ENCODE measurements around the gene HSPB1. TPM values are rescaled to one million over a fixed set of nuclear protein-coding genes. Genes with fewer than 3 reads are reported as not detected.

The HSPB1 gene
- total and polyA plus RNA-seq, 2 of the 13 experiments (the other 11 are each of a cell fraction or from before 2014, with no cell fraction given), result 21.0 to 38.6 TPM

- TF ChIP-seq HNRNPH1 (optimal IDR thresholded peaks at IDR 0.05; ENCODE audit: low read depth, low read length) (no peak), AGO1 (IDR thresholded peaks at IDR 0.05; ENCODE audit: low read depth, low read length, poor library complexity, severe bottlenecking) (no peak), MIER3 (CRISPR knock-in tag; IDR thresholded peaks at IDR 0.05; ENCODE audit: borderline replicate concordance) (peak; percentile 83; the same call in 1 of the 2 replicates), TOE1 (CRISPR knock-in tag; IDR thresholded peaks at IDR 0.05) (no peak), ZNF512B (CRISPR knock-in tag; IDR thresholded peaks at IDR 0.05; ENCODE audit: borderline replicate concordance) (peak; percentile 64; the same call in 1 of the 2 replicates), CC2D1A (CRISPR knock-in tag; IDR thresholded peaks at IDR 0.05) (no peak), KLF6 (CRISPR knock-in tag; IDR thresholded peaks at IDR 0.05) (no peak), GATAD1 (CRISPR knock-in tag; IDR thresholded peaks at IDR 0.05) (no peak), IRF9 (CRISPR knock-in tag; IDR thresholded peaks at IDR 0.05; ENCODE audit: borderline replicate concordance) (no peak), ZNF577 (CRISPR knock-in tag; IDR thresholded peaks at IDR 0.05; ENCODE audit: borderline replicate concordance, low read depth) (no peak), PTBP1 (IDR thresholded peaks at IDR 0.05; ENCODE audit: low read depth, low read length, poor library complexity, severe bottlenecking) (peak; percentile 21), ZFP1 (CRISPR knock-in tag; IDR thresholded peaks at IDR 0.05) (peak; percentile 75; the same call in 1 of the 2 replicates), AKAP8 (CRISPR knock-in tag; IDR thresholded peaks at IDR 0.05) (no peak), TEAD3 (CRISPR knock-in tag; optimal IDR thresholded peaks at IDR 0.05; ENCODE audit: borderline replicate concordance) (peak; percentile 91), FOXO1 (CRISPR knock-in tag; IDR thresholded peaks at IDR 0.05) (peak; percentile 36; the same call in 1 of the 2 replicates), ARID4A (CRISPR knock-in tag; IDR thresholded peaks at IDR 0.05; ENCODE audit: borderline replicate concordance) (peak; percentile 58; the same call in 1 of the 2 replicates), ZNF232 (CRISPR knock-in tag; IDR thresholded peaks at IDR 0.05; ENCODE audit: borderline replicate concordance) (no peak), RAD51 (IDR thresholded peaks at IDR 0.05; ENCODE audit: borderline replicate concordance) (no peak), NPAS2 (CRISPR knock-in tag; IDR thresholded peaks at IDR 0.05; ENCODE audit: borderline replicate concordance) (no peak), ZNF792 (CRISPR knock-in tag; IDR thresholded peaks at IDR 0.05) (peak; percentile 83), MTA3 (CRISPR knock-in tag; IDR thresholded peaks at IDR 0.05) (no peak), ZNF546 (CRISPR knock-in tag; conservative IDR thresholded peaks at IDR 0.05) (no peak)
Observed at GRCh38 chr7:76291351-76292212, 10.9 kb upstream of the HSPB1 start (continued).

Measured in HepG2 (cell line).